IMR-90 (cell line): ENCODE results near the gene IFI44L.

Source experiments
- RAD21 ChIP-seq: IDR thresholded peaks from 2 replicates; pipeline ENCODE4 v1.6.1; 2012; ENCODE audit warnings: low read length, improper control_type of control experiment
- RFX5 ChIP-seq: IDR thresholded peaks from 2 replicates; pipeline ENCODE4 v1.8.0; 2012; ENCODE audit warnings: low read depth, mild to moderate bottlenecking, low read length, moderate library complexity

GRCh38 chr1:78645723-78646122 lies 25.5 kb downstream of the IFI44L start:
- no peak for TF ChIP-seq RAD21
- no peak for TF ChIP-seq RFX5
